RCC 7860 (cell line): ENCODE measurements around the gene NKAPL.

Source experiments
- DNase-seq: peaks from one replicate; pipeline ENCODE4 v3.0.0-alpha.2; 2015; ENCODE audit warnings: low spot score
- FAIRE-seq: peaks from 2 replicates; lab custom pipeline; 2012; peaks lifted over from hg19 to GRCh38; lab: Jason Lieb, UNC

The NKAPL gene

DNA sequence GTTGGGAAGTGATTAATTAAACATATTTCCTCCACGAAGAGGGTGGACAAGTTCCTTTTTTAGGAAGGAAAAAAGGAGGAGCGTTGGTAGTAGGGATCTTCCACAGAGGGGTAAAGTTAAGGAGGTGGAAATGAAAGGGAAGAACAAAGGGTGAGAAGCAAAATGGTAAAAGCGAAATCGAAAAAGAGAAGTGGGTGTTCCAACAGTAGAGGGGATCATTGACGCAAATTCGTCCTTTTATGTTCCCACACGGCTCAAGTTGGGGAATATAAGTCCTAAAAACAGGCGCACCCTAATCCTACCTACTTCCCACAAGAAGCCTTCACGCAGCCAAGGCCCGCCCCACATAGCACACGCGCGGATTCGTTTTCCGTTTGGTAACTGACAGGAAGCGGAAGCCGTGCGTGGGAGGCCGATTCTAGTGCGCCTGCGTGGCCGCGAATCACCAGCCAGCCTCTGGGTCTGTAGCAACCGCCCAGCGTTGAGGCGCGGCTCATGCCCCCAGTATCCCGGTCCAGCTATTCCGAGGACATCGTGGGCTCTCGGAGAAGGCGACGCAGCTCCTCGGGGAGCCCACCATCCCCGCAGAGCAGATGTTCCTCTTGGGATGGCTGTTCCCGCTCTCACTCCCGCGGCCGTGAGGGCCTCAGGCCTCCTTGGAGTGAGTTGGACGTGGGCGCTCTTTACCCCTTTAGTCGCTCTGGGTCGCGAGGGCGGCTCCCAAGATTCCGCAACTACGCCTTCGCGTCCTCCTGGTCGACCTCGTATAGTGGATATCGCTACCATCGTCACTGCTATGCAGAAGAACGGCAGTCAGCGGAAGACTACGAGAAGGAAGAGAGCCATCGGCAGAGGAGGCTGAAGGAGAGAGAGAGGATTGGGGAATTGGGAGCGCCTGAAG, at the start of gene NKAPL:
TSS of gene NKAPL (plus strand) at position 421 of the 901 bp plus-strand sequence. CDS start at position 496, 75 bp downstream.
- no peak for FAIRE-seq
- DNase-seq, result no peak

DNA sequence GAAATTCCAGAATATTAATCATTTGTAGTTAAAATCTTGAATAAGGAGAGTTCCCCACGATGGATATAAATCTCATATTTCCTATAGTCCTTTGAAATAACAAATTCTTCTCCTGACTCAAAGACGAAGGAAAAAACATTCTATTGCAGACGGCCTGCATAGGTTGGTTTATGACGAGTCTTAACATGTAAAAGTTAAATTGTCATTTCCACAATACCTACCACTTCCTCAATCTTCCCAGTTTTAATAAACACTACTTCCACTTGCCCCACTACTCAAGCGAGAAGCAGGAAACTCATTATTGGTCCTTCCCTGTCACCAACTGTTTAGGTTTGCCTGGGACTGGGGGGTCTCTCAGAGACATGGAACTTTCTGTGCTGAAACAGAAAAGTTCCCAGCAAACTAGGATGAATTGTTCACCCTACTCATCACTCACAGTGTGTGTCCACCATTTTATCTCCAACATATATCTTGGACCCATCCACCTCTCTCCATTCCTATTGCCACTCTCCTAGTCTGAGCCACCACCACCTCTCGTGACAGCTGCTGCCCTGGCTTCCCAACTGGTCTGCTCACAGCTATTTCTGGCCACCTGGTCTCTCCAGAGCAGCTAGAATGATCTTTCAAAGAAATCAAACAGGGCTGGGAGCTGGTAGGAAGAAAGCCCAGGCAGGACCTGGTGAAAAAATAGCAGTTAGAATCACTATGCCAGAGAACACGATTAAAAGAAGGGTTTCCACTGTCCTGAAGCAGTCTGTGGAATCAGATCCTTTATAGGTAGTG, 49.2 kb upstream of the NKAPL start:
- FAIRE-seq, result no peak

DNA sequence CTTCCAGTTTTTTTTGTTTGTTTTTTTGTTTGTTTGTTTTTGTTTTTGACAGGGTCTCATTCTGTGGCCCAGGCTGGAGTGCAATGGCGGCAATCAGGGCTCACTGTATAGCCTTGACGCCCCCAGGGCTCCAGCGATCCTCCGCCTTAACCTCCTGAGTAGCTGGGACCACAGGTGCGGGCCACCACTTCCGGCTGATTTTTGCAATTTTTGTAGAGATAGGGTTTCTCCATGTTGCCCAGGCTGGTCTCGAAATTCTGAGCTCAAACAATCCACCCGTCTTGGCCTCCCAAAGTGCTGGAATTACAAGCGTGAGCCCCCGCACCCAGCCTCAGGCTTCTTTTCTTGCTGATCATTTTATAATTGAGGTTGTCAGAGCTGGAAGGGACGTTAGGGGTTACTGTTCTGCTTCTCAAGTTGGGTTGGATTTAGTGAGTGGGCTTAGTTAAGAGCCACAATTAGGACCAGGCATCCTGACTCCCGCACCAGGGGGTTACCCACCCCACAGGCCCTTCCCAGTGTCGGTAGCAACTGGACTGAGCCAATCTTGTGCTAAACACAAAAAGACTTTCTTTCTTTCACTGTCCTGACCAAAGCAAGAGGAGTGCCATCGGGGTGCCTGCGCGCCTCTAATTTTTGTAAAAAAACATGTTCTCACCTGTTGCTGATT, 47.1 kb upstream of the NKAPL start:
- DNase-seq (no peak), FAIRE-seq (no peak)

More for the DNA sequence above, 49.2 kb upstream of the NKAPL start:
- DNase-seq, result no peak

DNA sequence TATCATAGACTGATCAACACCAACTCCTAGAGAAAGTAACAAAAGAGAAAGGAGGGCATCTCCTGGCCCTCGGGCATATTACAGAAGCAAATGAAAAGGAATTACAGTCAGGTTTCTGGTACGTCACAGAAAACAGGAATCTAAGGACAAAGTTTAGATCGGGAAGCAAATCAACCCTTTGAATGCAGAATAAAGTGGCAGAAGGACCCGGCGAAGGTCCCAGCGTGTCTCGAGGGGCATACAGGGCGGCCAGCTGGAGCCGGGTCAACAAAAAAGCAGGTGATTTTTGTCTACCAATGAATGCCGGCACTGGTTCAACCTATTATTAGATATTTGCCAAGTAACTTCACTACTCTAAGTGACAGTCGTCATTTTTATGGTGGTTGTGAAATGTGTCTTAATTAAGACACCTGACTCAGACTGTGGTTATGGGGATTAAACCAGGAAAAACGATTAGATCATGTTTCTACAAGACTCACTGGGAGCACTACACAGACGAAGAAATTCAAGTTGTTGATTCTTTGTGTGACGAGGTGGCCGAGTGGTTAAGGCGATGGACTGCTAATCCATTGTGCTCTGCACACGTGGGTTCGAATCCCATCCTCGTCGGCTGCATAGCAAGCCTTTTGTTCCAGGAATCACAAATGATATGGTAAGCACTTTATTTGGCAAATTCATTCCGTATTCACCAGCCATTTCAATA, 46.4 kb upstream of the NKAPL start:
- DNase-seq (peak; percentile 77), FAIRE-seq (no peak)

GRCh38 chr6:28213213-28213523, 45.9 kb upstream of the NKAPL start:
- DNase-seq (no peak), FAIRE-seq (no peak)

DNA sequence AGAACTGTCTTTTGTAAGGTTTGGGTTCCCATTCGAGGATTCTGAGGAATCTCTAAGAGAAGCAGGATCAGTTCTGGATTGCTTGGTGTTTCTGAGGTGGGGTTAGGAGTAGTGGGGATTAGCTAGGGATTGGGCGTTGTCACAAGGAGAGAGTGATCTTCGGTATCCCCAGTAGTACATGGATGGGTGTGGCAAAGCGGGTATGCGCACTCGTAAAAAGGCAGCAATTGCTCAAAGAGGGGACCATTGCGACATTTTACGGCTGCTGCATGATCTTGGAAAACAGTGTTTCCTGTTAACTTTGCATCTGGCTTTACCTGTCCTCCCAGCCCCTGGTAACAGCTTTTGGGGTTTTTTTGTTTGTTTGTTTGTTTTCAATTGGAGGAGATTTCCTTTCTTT, 43.7 kb upstream of the NKAPL start:
- no peak for FAIRE-seq
- DNase-seq, result no peak

DNA sequence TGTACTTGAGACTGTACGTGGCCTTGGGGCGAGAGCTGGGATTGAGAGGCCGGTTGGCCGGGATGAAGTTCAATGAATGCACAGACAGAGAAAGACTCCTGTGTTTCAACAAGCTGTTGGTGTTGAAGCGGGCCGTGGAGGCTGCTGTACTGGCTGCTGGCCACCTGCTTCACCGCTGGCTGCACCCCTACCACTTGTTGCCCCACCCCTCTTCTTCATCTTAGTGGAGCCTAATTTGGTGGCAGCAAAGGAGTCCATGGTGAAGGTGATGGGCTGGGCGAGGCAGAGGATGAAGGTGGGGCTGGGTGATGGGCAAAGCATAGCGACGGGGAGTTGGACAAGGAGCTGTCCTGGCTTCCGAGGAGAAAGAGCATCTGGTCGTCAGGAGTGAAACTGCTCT, 41.2 kb upstream of the NKAPL start:
- DNase-seq, result no peak

GRCh38 chr6:28218312-28219248, 40.5 kb upstream of the NKAPL start:
- DNase-seq (peak; percentile 42), FAIRE-seq (no peak)

More for the DNA sequence above, 41.2 kb upstream of the NKAPL start:
- no peak for FAIRE-seq

DNA sequence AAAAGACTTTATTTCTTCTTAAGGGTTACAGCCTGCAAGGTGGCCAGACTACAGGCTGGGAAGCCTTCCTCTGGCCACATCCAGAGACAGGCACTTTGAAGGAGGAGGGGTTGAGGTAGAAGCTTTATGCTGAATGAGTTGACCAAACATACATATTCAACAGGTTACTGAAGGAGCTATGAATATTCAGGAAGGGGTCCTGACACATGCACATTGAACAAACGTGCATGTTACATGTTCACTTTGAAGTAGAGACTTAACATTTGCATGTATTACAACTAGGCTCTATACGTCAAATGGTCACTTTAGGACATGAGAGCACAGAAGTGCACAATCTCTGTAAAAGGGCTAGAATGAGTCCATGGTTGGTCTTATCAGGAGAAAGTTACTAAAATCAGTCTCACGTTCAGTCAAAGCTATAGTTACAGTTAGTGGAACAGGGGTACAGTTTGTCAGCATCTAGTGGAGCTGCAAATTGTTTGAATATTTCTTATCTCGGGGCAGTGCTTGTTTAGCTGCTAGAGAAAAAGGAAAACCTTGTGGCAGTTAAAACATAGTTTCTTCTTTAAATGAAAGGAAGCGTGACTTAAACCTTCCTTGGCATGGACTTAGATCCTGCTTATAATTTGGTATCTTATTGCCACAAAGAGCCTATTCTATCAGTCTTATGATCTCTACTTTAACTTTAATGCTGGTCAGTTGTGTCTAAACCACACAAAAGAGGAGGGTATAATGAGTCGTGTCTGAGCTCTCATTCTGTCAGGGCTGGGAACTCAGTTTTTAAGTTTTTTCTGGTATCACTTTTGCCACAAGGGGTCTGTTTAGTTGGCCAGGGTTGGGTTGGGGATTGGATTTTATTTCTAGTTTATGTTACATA, 38.6 kb upstream of the NKAPL start:
- DNase-seq, result no peak
- FAIRE-seq, result no peak

- FAIRE-seq (no peak), DNase-seq (no peak)
These were observed 34.7 kb upstream of the NKAPL start for GRCh38 chr6:28224131-28225055.

DNA sequence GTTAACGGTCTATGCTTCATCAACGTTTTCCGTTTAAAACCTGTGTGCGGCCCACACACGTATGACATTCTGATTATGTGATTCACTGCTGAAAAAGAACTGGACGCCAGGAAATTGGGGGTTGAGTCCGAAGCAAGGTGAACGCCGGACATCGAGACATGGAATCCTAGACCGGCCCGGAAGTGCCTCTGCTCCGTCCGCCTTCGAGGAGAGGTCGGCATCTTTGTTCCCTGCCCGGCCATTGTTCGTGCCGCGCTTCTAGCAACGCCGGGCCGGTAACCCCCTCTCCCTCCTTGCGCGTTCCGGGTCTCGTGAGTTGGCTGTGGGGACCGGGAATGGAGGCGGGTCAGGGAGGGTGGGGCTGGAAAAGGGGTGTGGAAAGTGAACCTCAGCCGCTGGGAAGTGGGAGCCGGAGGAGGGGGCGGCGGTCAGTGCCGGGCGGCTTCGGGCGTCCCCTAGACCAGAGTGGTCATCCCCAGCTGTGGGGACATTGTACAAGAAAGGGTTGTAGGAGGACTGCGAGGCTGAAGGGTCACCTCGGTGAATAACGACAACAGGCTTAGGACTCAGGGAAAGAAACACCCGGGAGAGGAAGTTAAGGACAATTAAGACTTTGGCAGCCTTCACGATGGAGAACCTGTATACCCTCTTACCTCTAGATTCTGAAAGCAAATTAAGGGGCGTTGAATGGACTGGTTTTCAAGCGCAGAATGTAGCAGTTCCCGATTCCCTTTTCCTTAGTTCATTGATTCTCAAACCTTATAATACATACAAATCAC, 33.9 kb upstream of the NKAPL start, which contains the start of gene ZSCAN9:
TSS of gene ZSCAN9 (plus strand) at position 220 of the 779 bp plus-strand sequence. CDS start 1,810 bp downstream, outside the sequence.
- FAIRE-seq (peak; percentile 71), DNase-seq (peak; percentile 84)

DNA sequence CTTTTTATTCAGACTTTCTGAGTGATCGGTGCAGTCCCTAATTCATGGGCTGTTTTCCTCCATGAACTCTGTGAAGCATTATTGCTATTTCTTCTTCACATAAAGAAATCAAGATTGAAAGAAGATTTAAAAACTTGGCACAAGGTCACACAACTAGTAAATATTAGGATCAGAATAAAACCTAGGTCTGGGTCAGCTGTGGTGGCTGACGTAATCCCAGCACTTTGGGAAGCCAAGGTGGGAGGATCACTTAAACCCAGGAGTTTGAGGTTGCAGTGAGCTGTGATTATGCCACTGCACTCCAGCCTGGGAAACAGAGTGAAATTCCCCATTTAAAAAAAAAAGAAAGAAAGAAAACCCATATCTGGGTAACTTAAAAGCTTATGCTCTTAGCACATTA, 32.6 kb upstream of the NKAPL start:
- FAIRE-seq (no peak), DNase-seq (no peak)

- DNase-seq (no peak), FAIRE-seq (no peak)
These were observed 26.3 kb upstream of the NKAPL start for GRCh38 chr6:28232785-28233184.

GRCh38 chr6:28235912-28236452, 23.1 kb upstream of the NKAPL start:
- FAIRE-seq (no peak), DNase-seq (no peak)

- FAIRE-seq (no peak), DNase-seq (no peak)
These were observed 19.5 kb upstream of the NKAPL start for GRCh38 chr6:28239636-28240035.

- FAIRE-seq (no peak), DNase-seq (no peak)
These were observed 18.6 kb upstream of the NKAPL start for GRCh38 chr6:28240471-28240870.

DNA sequence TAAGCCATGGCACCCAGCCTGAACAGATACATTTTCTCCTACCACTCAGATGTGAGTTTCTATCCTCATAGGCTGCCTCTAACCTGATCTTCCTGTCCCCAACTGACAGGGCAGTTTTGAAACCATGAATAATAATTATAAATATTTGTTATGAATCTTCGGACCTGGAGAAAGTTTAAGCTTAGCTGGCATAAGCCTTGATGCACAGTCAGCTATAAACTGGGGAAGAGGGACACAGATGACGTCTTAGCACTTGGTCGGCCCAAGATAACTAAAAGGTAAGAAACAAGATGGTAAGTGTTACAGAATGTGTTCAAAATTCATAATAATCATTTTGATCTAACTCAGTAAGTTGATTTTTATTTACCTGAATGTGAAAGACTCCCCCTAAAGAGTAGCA, 15.2 kb upstream of the NKAPL start:
- FAIRE-seq (no peak), DNase-seq (no peak)
